Activated T-helper 17 cell treated with anti-CD3 and anti-CD28 coated beads, Interleukin-2, amount 50 U/mL, for 72 hours (primary cell): ENCODE data around the gene ALDOC. TPM values are rescaled to one million over a fixed set of nuclear protein-coding genes. Genes with fewer than 3 reads are reported as not detected.
A peak's percentile ranks its signal among the peaks of the same experiment; 100 is the strongest.

ENCODE experiments used
- ATAC-seq: fragments of 150-1000 bp; cut with Tn5 transposase; replicated peaks from 2 replicates; pipeline ENCODE4 v1.10.0; 2021; ENCODE audit warnings: mild to moderate bottlenecking, moderate library complexity
- H3K27ac Mint-ChIP-seq: one replicate; pipeline ENCODE4 v1.8.0; 2022; ENCODE audit warnings: mixed read lengths
- H3K27me3 Mint-ChIP-seq: one replicate; pipeline ENCODE4 v1.8.0; 2022; ENCODE audit warnings: mixed read lengths
- H3K36me3 Mint-ChIP-seq: one replicate; pipeline ENCODE4 v1.8.0; 2022; ENCODE audit warnings: low read depth, mild to moderate bottlenecking, mixed read lengths
- H3K4me1 Mint-ChIP-seq: one replicate; pipeline ENCODE4 v1.8.0; 2022; ENCODE audit warnings: mixed read lengths
- H3K4me3 Mint-ChIP-seq: one replicate; pipeline ENCODE4 v1.8.0; 2022; ENCODE audit warnings: mild to moderate bottlenecking, mixed read lengths
- H3K9me3 Mint-ChIP-seq: one replicate; pipeline ENCODE4 v1.8.0; 2022; ENCODE audit warnings: mixed read lengths
- total RNA-seq, 2 donors: library from RNA; stranded (reverse); gene quantifications; one replicate each; pipeline ENCODE4 v1.2.3, GENCODE V29; 2022

Gene ALDOC
- total RNA-seq, 2 donors from 2014 or later = 55.0 to 335 TPM

DNA sequence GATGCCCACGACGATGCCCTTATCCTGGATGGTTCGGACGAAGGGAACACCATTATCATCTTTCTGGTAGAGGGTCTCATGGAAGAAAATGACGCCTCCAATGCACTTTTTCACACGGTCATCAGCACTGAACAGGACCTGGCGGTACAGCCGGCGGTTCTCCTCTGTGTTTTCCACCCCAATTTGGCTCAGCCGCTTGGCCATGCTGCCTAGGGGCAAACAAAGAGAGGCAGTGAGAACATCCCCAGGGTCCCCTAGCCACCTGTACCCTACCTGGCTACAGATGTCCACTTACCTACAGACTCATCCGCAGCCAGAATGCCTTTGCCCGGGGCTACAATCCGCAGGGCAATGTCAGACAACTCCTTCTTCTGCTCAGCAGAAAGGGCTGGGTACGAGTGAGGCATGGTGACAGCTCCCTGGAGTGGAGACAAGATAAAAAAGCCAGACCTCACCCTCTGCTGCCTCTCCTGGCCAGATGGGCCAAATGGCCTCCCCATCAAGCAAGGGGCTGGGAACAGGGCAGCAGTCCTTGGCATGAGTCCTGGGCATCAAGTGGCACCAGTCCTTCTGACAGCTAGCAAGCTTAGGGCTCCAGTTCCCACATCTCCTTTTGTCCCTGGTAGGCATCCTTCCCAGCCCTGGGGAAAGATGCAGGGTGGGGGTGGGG is 1.4 kb downstream of the ALDOC start:
- ATAC-seq = no peak
- Mint-ChIP-seq H3K36me3 (peaks cover 80% of the 10 kb centered on the region), H3K27me3 (no peaks in the 10 kb centered on the region), H3K4me1 (peaks cover 28% of the 10 kb centered on the region), H3K4me3 (peak overlapping the region; percentile 97), H3K9me3 (no peaks in the 10 kb centered on the region), H3K27ac (no peak overlapping the region)

GRCh38 chr17:28574526-28574925 is 2.2 kb downstream of the ALDOC start:
- Mint-ChIP-seq H3K9me3 (no peaks in the 10 kb centered on the region), H3K27ac (no peak overlapping the region), H3K27me3 (no peaks in the 10 kb centered on the region), H3K4me1 (peaks cover 26% of the 10 kb centered on the region), H3K4me3 (peak overlapping the region; percentile 97), H3K36me3 (peaks cover 80% of the 10 kb centered on the region)
- no peak for ATAC-seq

DNA sequence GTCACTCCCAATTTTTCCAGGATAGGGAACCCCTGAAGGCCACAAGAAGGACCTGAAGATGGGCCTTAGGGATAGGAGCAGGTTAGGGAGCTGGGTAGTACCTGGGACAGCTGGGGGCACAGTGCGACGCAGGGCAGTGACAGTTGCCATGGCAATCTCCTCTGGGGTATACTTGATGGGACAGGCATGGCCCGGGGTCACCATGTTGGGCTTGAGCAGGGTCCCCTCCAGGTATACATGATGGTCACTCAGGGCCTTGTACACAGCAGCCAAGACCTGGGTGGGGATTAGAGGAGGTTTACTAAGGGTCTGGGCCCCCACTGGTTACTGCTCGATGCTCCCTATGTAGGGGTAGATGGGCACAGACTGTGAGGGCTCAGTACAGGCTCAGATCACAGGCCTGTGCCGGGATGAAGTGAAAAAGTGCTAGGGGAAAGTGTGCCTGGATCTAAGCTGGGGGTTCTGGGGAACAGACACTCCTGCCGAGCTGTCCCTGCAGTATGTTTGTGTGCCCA is 2.7 kb downstream of the ALDOC start:
- Mint-ChIP-seq H3K9me3 (no peaks in the 10 kb centered on the region), H3K36me3 (peaks cover 78% of the 10 kb centered on the region)
- ATAC-seq = no peak

DNA sequence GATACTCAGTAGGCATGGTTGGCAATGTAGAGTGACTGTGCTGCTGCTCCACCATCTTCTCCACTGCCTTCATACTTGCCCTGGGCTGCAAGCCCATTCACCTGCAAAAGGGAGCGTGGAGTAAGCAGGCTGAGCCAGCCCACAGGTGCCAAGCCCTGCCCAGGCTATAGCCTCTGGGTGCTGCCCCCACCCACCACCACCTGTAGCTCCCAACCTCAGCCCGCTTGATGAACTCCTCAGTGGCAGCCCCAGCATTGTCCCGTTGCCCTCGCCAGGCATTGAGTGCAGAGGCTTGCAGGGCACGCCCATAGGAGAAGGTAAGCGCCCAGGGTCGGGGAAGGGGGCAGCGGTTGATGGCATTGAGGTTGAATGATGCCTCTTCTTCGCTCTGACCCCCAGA is 3.2 kb downstream of the ALDOC start:
- Mint-ChIP-seq H3K4me3 (peak overlapping the region; percentile 97), H3K9me3 (no peaks in the 10 kb centered on the region), H3K4me1 (peaks cover 23% of the 10 kb centered on the region), H3K36me3 (peaks cover 76% of the 10 kb centered on the region), H3K27me3 (no peaks in the 10 kb centered on the region), H3K27ac (no peak overlapping the region)
- ATAC-seq = no peak

More for the DNA sequence above, 2.7 kb downstream of the ALDOC start:
- Mint-ChIP-seq H3K4me3 (peak overlapping the region; percentile 97), H3K27ac (no peak overlapping the region), H3K27me3 (no peaks in the 10 kb centered on the region), H3K4me1 (peaks cover 24% of the 10 kb centered on the region)

GRCh38 chr17:28573040-28573380 is 3.7 kb downstream of the ALDOC start:
- no peak for ATAC-seq
- peaks cover 28% of the 10 kb centered on the region for H3K4me1 Mint-ChIP-seq
- no peaks in the 10 kb centered on the region for H3K9me3 Mint-ChIP-seq
- peak overlapping the region; percentile 96 for H3K27ac Mint-ChIP-seq
- peak overlapping the region; percentile 97 for H3K4me3 Mint-ChIP-seq
- peaks cover 76% of the 10 kb centered on the region for H3K36me3 Mint-ChIP-seq
- no peaks in the 10 kb centered on the region for H3K27me3 Mint-ChIP-seq

GRCh38 chr17:28572259-28573039 is 4.2 kb downstream of the ALDOC start:
- H3K36me3 Mint-ChIP-seq = peaks cover 76% of the 10 kb centered on the region
- ATAC-seq = no peak
- no peaks in the 10 kb centered on the region for H3K27me3 Mint-ChIP-seq
- H3K4me3 Mint-ChIP-seq = peak overlapping the region; percentile 97
- peak overlapping the region; percentile 96 for H3K27ac Mint-ChIP-seq
- no peaks in the 10 kb centered on the region for H3K9me3 Mint-ChIP-seq
- H3K4me1 Mint-ChIP-seq = peaks cover 34% of the 10 kb centered on the region

DNA sequence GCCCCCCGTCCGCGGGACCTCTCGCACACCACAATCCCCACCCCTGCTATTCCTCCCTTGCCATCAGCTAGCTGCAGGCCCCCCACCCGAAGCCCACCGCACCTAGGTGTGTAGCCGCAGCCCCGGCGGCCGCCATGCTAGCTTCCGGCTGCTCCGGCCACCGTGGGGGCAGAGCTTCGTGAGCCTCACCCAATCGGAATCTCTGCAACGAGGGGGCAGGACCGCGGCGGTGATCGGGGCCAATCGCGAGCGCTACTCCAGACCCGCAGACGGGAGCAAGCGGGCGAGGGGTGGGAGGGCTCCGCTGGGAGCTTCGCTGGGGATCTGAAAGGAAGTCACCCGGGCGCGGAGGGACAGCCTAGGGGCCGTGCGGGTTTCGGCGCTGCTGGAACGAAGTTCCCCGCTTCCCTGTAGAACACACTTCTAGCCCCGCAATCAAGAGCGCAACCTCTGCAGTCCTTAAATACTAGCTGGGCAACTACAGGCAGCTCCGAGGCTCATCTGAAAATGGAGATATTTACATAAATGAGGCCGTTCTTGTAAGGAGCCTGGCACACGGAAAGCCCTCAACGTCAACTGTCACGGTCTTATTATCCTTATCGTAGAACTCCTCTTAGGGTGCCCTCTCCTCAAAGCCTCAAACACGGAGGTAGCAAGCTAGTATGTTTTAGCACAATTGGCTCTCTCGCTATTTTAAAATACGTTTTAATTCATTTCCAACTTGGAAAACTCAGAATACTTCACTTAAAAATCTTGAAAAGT is 5.2 kb downstream of the ALDOC start, which contains the start of gene PIGS:
PIGS (minus strand) TSS at position 164 of the 762 bp plus-strand sequence; CDS start at position 136, 28 bp downstream.
- peak; percentile 98 for ATAC-seq
- Mint-ChIP-seq H3K9me3 (no peaks in the 10 kb centered on the region), H3K27ac (peak within 1 kb of the TSS; percentile 96)

DNA sequence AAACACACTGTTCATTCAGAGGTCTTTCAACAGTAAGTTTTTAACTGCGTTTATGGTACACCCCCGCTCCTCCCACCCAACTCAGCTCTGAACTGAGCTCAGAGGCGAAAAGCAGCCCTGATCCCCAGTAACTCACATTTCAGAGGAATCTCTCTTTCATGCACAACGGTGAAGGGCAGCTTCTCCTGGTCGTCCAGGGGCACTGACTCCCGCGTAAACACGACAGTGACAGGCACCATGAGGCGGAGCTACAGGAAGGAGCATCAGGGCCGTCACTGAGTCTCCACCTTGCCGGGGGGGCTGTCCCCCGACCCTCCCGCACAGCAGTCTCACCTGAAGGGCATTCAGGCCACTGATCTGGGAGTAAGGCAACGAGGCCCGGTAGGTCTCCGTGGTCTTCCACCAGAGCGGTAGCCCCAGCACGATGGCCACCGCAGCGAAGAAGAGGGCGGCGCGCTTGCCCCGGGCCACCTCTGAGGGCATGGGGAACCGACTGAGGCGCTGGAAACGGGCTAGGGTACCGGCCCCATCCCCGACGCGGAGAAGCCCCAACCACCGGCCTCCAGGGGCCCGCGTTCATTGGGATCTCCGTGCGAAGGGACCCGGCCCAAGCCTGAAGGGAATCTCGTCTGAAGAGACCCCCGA is 5.9 kb downstream of the ALDOC start:
- Mint-ChIP-seq H3K36me3 (peaks cover 73% of the 10 kb centered on the region), H3K27me3 (no peaks in the 10 kb centered on the region), H3K27ac (peak overlapping the region; percentile 96), H3K4me3 (peak overlapping the region; percentile 97), H3K9me3 (no peaks in the 10 kb centered on the region), H3K4me1 (peaks cover 39% of the 10 kb centered on the region)
- peak; percentile 53 for ATAC-seq

More for the DNA sequence above, 5.2 kb downstream of the ALDOC start, which contains the start of gene PIGS:
- Mint-ChIP-seq H3K4me1 (peaks cover 39% of the 10 kb centered on the region), H3K27me3 (no peaks in the 10 kb centered on the region), H3K4me3 (peak within 1 kb of the TSS; percentile 97), H3K36me3 (peaks cover 76% of the 10 kb centered on the region)

GRCh38 chr17:28569446-28569845 is 7.2 kb downstream of the ALDOC start:
- Mint-ChIP-seq H3K27ac (peak overlapping the region; percentile 96), H3K4me3 (peak overlapping the region; percentile 97), H3K36me3 (peaks cover 71% of the 10 kb centered on the region), H3K4me1 (peaks cover 39% of the 10 kb centered on the region), H3K9me3 (no peaks in the 10 kb centered on the region), H3K27me3 (no peaks in the 10 kb centered on the region)
- no peak for ATAC-seq

DNA sequence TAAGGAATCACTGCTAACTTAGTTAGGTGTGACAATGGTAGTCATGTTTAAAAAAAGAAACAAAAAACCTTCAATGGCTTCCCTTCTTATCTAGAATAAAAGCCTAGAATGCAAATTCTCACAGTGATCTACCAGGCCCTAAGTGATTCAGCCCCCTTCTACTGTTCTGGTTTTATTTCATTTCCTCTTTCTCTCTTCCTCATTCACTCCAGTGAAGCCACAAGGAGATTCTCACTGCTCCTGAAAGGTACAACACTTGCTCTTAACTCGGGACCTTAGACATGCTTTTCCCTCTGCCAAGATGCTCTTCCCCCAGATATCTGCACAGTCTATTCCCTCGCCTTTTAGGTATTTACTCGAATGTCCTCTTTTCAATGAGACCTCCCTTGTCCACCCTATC is 9.1 kb downstream of the ALDOC start:
- H3K9me3 Mint-ChIP-seq = no peaks in the 10 kb centered on the region
- peaks cover 32% of the 10 kb centered on the region for H3K4me1 Mint-ChIP-seq
- H3K36me3 Mint-ChIP-seq = peaks cover 71% of the 10 kb centered on the region
- no peaks in the 10 kb centered on the region for H3K27me3 Mint-ChIP-seq
- ATAC-seq = no peak
- peak overlapping the region; percentile 33 for H3K4me3 Mint-ChIP-seq
- H3K27ac Mint-ChIP-seq = peak overlapping the region; percentile 76

DNA sequence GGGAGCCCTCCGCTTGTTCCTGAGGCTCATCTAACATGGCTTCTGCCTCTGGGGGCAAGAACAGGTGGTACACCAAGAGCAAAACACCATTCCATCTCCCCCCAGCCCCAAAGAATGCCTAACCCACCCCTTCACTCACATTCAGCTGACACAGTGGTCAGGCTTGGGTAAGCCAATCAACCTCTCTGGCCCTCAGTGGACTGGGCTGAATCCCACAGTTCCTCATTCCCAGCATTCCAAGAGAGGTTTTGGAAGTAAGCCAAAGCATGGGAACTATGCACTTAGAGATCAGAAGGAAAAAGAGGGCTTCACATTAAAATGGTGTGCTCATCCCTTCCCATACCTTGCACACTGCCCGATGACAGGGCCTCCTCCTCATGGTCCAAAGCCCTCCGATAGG is 13.2 kb downstream of the ALDOC start:
- Mint-ChIP-seq H3K27me3 (no peaks in the 10 kb centered on the region), H3K27ac (no peak overlapping the region), H3K4me1 (peaks cover 15% of the 10 kb centered on the region), H3K4me3 (no peak overlapping the region), H3K9me3 (no peaks in the 10 kb centered on the region), H3K36me3 (peaks cover 93% of the 10 kb centered on the region)
- ATAC-seq = no peak

DNA sequence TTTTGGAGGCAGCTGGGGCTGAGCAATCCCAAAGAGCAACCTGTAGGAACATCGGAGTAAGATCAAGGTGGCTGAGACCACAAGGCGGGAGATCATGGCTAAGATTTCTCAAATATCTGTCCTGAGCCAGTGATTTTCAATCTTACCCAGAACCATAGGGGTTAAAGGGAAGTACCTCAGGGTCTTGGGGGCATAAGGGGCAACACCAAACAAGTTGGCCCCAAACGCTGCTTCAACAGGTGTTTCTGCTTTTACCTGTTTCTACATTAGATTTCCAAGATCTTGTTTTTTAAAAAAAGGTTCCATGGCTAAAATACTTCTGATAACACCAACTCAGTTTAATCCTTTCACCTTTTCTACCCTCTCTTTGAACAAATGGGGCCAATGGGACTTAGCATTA is 21.7 kb downstream of the ALDOC start:
- Mint-ChIP-seq H3K9me3 (no peaks in the 10 kb centered on the region), H3K4me3 (no peak overlapping the region), H3K27ac (no peak overlapping the region), H3K36me3 (peaks cover 84% of the 10 kb centered on the region), H3K27me3 (no peaks in the 10 kb centered on the region), H3K4me1 (peaks cover 13% of the 10 kb centered on the region)
- ATAC-seq = no peak

- Mint-ChIP-seq H3K4me3 (no peak overlapping the region), H3K9me3 (no peaks in the 10 kb centered on the region), H3K4me1 (peaks cover 16% of the 10 kb centered on the region), H3K27me3 (no peaks in the 10 kb centered on the region), H3K36me3 (peaks cover 80% of the 10 kb centered on the region), H3K27ac (no peak overlapping the region)
- no peak for ATAC-seq
Observed at GRCh38 chr17:28554565-28554964, 22.1 kb downstream of the ALDOC start.

DNA sequence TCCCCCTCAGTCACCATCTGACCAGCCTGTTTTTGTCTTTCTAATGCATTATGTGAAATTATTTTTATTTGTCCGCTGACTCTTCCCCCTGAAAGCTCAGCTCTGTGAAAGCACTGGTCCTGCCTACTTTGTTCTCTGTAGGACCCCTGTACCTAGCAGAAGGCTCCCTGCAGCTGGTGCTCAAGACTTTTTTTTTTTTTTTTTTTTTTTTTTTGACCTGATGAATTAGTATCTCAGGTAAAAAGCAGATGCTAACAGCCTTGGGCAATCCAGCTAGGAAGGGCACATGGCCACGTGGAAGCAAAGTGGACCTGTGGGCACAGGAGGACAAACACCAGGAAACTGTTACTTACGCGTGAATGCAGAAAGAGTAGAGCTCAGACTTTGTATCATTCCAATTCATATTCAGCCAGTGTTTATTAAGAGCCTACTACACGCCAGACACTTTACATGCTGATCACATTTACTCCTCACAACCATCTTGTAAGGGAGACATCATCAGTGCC is 23.6 kb downstream of the ALDOC start:
- no peaks in the 10 kb centered on the region for H3K9me3 Mint-ChIP-seq
- H3K27ac Mint-ChIP-seq = peak overlapping the region; percentile 57
- ATAC-seq = no peak
- H3K27me3 Mint-ChIP-seq = no peaks in the 10 kb centered on the region
- peaks cover 28% of the 10 kb centered on the region for H3K4me1 Mint-ChIP-seq
- peak overlapping the region; percentile 96 for H3K4me3 Mint-ChIP-seq
- peaks cover 68% of the 10 kb centered on the region for H3K36me3 Mint-ChIP-seq
